Measurements from ENCODE around the gene ZDHHC18. TPM values are rescaled to one million over a fixed set of nuclear protein-coding genes. Genes with fewer than 3 reads are reported as not detected.
A peak's percentile ranks its signal among the peaks of the same experiment; 100 is the strongest.

Gene ZDHHC18
- total RNA-seq, 1 experiment from 2014 or later: 33.1 TPM

- no CpG with 5 or more reads among the region's 1 CpG for WGBS (ENCODE audit: extremely low coverage, insufficient read length, low lambda C conversion rate)
- no peaks in the 10 kb centered on the region for H3K79me2 ChIP-seq (ENCODE audit: insufficient read depth, low read length)
- H3K4me1 ChIP-seq (ENCODE audit: insufficient read depth, low read length): no peaks in the 10 kb centered on the region; the same call in 1 of the 2 replicates
- no peak overlapping the region for H2BK120ac ChIP-seq (ENCODE audit: low read depth, low read length, poor library complexity, severe bottlenecking)
- no peak overlapping the region for H3K4ac ChIP-seq (ENCODE audit: low read depth, low read length)
- no peak overlapping the region for H3K14ac ChIP-seq (ENCODE audit: insufficient read depth, low read length)
- no peak overlapping the region for H3K27ac ChIP-seq (ENCODE audit: insufficient read length, low read depth, low read length)
- no peak overlapping the region for H3K18ac ChIP-seq (ENCODE audit: insufficient read length, low read depth, low read length)
- H2BK15ac ChIP-seq (ENCODE audit: low read depth, low read length): no peak overlapping the region
- no peak overlapping the region for H3K56ac ChIP-seq (ENCODE audit: insufficient read length, low read depth, low read length)
- no peak overlapping the region for H4K8ac ChIP-seq (replicated peaks; ENCODE audit: insufficient read length, low read depth, low read length)
- H3T11ph ChIP-seq (ENCODE audit: low read length): no peak overlapping the region
- peak overlapping the region in 1 of 3 experiments; percentile 75; a peak in 1 of 7 replicates for H3K27ac Mint-ChIP-seq
- H3K9ac ChIP-seq (ENCODE audit: extremely low read depth, insufficient read length, low read length): no peak overlapping the region
- H4K5ac ChIP-seq (ENCODE audit: insufficient read length, low read depth, low read length): no peak overlapping the region
- H3K23ac ChIP-seq (ENCODE audit: insufficient read length, low read depth, low read length): no peak overlapping the region
- peaks cover 7 to 16% of the 10 kb centered on the region in 2 experiments for H3K4me1 Mint-ChIP-seq
- no peak overlapping the region for H2AK5ac ChIP-seq (ENCODE audit: insufficient read length, low read length)
- no peaks in the 10 kb centered on the region for H3K9me3 Mint-ChIP-seq
- TF ChIP-seq CTCF (conservative IDR thresholded peaks at IDR 0.05): peak; percentile 64
- no peaks in the 10 kb centered on the region for H3K9me3 ChIP-seq (ENCODE audit: control insufficient read depth, low read depth, low read length)
- no peak overlapping the region for H2AFZ ChIP-seq (ENCODE audit: low read length)
- no peaks in the 10 kb centered on the region; the same call in 1 of the 2 replicates for H3K27me3 ChIP-seq (ENCODE audit: insufficient read depth, low read length)
- no peak overlapping the region for H3K4me2 ChIP-seq (ENCODE audit: insufficient read depth, insufficient read length, low read length)
- H3K23me2 ChIP-seq (ENCODE audit: insufficient read length, low read depth, low read length, poor library complexity, severe bottlenecking): peaks cover 11% of the 10 kb centered on the region
- H3K36me3 Mint-ChIP-seq (ENCODE audit: insufficient read depth in 1 of 3, low read depth in 3 of 3): peaks cover 38 to 70% (median 58%) of the 10 kb centered on the region in 3 experiments
- peaks cover 2% of the 10 kb centered on the region for H4K20me1 ChIP-seq (ENCODE audit: control insufficient read depth, insufficient read depth, insufficient read length)
- no peaks in the 10 kb centered on the region for H3K27me3 Mint-ChIP-seq (ENCODE audit: low read depth)
- H2BK12ac ChIP-seq (ENCODE audit: insufficient read length, low read depth, low read length): no peak overlapping the region
- no peak overlapping the region for H2BK5ac ChIP-seq (ENCODE audit: insufficient read length, low read length)
- H3K79me1 ChIP-seq (ENCODE audit: insufficient read depth, low read depth, low read length, poor library complexity, severe bottlenecking): no peaks in the 10 kb centered on the region
- H2BK20ac ChIP-seq (ENCODE audit: low read depth, low read length, poor library complexity, severe bottlenecking): no peak overlapping the region
- no peak overlapping the region for H4K91ac ChIP-seq (ENCODE audit: insufficient read length, low read depth, low read length)
- peak overlapping the region; percentile 22 to 62; a peak in 3 of 5 replicates for H3K4me3 Mint-ChIP-seq
- no peak for DNase-seq
Measured at GRCh38 chr1:26887125-26887524, 60.6 kb downstream of the ZDHHC18 start.
